GM19035 (cell line): ENCODE measurements around the gene TNFSF13B.

Source experiments
- ATAC-seq: cut with Tn5 transposase; IDR thresholded peaks from one replicate; pipeline ENCODE4 v1.9.1; 2021; ENCODE audit not compliant: unreplicated experiment

TNFSF13B gene

DNA sequence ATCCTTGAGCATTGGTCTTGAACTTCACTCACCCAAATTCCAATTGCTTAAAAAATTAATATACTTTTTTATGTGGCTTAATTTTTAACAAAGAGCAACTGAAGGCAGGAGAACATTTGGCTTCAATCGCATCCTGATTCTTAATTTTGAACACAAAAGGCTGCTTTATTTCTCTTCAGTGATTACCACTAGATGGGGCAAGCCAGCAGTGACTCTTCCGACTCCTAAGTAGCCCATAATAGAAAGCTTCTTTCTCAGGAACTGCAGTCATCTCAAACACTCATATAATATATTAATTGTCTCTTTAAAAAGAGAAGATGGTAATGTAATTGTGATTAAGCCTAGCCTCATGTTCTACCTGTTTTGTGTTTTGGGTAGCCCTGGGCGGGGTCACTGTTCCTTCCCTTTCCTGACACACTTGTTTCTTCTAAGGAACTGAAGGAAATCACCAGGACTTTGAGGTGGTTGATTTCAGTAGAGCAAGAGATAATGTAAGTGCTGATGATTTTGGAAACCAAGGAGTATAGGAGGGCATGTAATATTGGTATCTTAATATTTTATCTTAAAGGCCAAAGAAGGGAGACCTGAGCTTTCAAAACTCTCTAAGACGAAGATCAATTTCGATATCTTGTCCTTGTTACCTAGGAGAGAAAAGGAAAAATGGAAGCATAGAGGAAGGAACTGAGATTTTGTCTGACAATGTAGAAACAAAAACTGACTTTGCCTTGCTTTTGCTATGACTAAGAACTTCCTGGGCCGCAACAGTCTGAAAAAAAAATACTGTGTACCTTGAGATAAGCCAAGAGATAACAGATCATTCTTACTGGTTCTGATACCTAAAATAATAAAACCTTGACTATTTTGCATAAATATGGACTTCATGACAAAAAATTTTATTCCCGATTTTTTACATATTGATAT, 73.1 kb downstream of the TNFSF13B start:
- ATAC-seq: no peak

DNA sequence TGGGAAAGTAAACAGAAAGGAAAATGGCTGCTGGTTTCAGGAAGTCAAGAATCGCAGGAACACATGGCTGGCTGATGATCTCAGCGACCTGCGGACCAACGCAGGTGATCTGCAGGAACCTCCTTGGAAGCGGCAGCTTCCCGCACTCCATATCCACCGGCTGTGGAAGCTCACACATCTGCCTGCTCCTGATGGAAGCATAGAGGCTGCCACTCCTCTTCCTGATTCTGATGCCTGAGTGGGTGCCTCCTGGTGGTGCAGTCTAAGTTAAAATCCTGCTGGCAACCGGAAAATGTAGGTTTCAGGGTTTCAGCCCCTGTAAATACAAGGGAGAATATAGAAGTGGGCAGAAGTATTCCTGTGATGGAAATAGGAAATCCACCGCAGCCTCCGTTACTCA, 75.5 kb downstream of the TNFSF13B start:
- ATAC-seq: no peak

DNA sequence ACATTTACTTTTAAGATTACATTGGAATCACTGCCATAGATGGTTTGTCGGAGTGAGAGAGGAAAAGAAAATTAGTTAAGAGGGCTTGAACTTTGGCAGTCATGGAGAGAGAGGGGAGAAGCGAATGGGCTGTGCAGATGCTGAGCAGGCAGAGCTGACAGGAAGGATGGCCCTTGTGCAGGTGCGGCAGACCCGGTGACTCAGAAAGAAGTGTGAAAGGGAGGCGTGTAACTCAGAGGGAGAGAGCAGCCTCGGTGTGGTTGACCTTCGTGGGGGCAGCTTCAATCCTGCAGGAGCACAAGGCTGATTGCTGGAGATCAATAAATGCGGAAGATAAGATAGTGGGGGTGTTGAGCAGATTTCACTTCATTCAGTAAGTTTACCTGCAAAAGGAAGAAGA, 76.9 kb downstream of the TNFSF13B start:
- ATAC-seq: no peak

DNA sequence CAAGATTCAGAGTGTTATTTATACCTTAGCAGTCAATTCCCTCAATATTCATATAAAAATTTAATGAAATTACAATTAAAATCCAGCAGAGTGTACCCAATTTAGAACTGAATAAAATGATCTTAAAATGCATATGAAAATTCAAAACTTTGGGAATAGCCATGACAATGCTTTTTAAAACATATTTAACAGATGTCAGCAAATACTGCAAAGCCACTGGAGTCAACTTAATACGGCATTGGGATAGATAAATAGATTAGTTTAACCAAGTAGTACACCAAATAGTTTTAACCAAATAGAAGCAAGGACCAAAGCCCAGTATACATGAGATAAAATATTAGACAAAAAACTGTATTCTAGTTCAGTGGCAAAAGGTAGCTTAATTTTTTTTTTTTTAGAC, 79.8 kb downstream of the TNFSF13B start:
- no peak for ATAC-seq

DNA sequence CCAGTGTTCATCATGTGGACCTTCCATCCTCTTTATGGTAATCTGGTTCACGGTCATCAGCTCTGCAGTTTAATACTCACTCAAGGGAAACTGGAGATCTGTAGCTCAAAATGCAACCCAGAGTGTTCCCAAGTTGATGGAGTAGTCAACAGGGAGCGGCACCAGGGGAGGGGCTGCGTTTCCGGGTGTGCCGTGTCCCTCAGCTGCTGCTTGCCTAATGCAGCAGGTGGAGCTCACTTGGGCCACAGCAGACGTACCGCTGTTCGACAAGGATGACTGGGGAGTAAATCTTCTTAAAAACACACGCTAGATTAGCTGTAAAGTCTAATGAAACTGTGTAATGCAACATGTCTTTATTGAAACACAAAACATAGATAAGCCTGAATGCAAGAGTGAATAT, 81.1 kb downstream of the TNFSF13B start:
- ATAC-seq: no peak

- no peak for ATAC-seq
Observed at GRCh38 chr13:108352599-108352998, 83.1 kb downstream of the TNFSF13B start.

GRCh38 chr13:108357228-108357627, 87.7 kb downstream of the TNFSF13B start:
- no peak for ATAC-seq
